ENCODE measurements around the gene HMGXB4. TPM values are rescaled to one million over a fixed set of nuclear protein-coding genes. Genes with fewer than 3 reads are reported as not detected.

Gene HMGXB4
- total RNA-seq, 2 donors from 2014 or later = 14.7 to 15.7 TPM

- Histone ChIP-seq H3K4me1 (ENCODE audit: control insufficient read depth in 1 of 2, low read depth in 2 of 2) (peaks cover 12 to 33% of the 10 kb centered on the region in 2 donors), H3K9me3 (no peaks in the 10 kb centered on the region), H3K27ac (no peak overlapping the region), H3K36me3 (no peaks in the 10 kb centered on the region), H3K4me3 (no peak overlapping the region), H3K27me3 (replicated peaks; ENCODE audit: insufficient read depth) (no peaks in the 10 kb centered on the region)
- TF ChIP-seq, protein P1, sequence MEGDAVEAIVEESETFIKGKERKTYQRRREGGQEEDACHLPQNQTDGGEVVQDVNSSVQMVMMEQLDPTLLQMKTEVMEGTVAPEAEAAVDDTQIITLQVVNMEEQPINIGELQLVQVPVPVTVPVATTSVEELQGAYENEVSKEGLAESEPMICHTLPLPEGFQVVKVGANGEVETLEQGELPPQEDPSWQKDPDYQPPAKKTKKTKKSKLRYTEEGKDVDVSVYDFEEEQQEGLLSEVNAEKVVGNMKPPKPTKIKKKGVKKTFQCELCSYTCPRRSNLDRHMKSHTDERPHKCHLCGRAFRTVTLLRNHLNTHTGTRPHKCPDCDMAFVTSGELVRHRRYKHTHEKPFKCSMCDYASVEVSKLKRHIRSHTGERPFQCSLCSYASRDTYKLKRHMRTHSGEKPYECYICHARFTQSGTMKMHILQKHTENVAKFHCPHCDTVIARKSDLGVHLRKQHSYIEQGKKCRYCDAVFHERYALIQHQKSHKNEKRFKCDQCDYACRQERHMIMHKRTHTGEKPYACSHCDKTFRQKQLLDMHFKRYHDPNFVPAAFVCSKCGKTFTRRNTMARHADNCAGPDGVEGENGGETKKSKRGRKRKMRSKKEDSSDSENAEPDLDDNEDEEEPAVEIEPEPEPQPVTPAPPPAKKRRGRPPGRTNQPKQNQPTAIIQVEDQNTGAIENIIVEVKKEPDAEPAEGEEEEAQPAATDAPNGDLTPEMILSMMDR (IDR thresholded peaks at IDR 0.05) = no peak
- no peak for DNase-seq (ENCODE audit: low spot score)
- ATAC-seq (ENCODE audit: insufficient number of reproducible peaks, low FRiP score, low read depth) = no peak
Measured at GRCh38 chr22:35308480-35309021, 51.3 kb downstream of the HMGXB4 start.

- Histone ChIP-seq H3K27ac (no peak overlapping the region), H3K4me1 (ENCODE audit: control insufficient read depth in 1 of 2, low read depth in 2 of 2) (peaks cover 25 to 55% of the 10 kb centered on the region in 2 donors)
- no peak for DNase-seq (ENCODE audit: low spot score)
Measured at GRCh38 chr22:35310556-35311550, 53.6 kb downstream of the HMGXB4 start.

GRCh38 chr22:35311551-35311999 lies 54.3 kb downstream of the HMGXB4 start:
- Histone ChIP-seq H3K4me3 (no peak overlapping the region), H3K9me3 (no peaks in the 10 kb centered on the region), H3K27me3 (replicated peaks; ENCODE audit: insufficient read depth) (no peaks in the 10 kb centered on the region), H3K36me3 (no peaks in the 10 kb centered on the region), H3K4me1 (ENCODE audit: control insufficient read depth in 1 of 2, low read depth in 2 of 2) (peaks cover 25 to 55% of the 10 kb centered on the region in 2 donors), H3K27ac (no peak overlapping the region)
- TF ChIP-seq, protein P1 (IDR thresholded peaks at IDR 0.05) = no peak
- ATAC-seq (ENCODE audit: insufficient number of reproducible peaks, low FRiP score, low read depth) (no peak), DNase-seq (ENCODE audit: low spot score) (no peak)

More at GRCh38 chr22:35310556-35311550, 53.6 kb downstream of the HMGXB4 start:
- Histone ChIP-seq H3K9me3 (no peaks in the 10 kb centered on the region), H3K36me3 (no peaks in the 10 kb centered on the region), H3K27me3 (replicated peaks; ENCODE audit: insufficient read depth) (no peaks in the 10 kb centered on the region), H3K4me3 (no peak overlapping the region)
- no peak for ATAC-seq (ENCODE audit: insufficient number of reproducible peaks, low FRiP score, low read depth)
- TF ChIP-seq, protein P1 (IDR thresholded peaks at IDR 0.05) = no peak

DNA sequence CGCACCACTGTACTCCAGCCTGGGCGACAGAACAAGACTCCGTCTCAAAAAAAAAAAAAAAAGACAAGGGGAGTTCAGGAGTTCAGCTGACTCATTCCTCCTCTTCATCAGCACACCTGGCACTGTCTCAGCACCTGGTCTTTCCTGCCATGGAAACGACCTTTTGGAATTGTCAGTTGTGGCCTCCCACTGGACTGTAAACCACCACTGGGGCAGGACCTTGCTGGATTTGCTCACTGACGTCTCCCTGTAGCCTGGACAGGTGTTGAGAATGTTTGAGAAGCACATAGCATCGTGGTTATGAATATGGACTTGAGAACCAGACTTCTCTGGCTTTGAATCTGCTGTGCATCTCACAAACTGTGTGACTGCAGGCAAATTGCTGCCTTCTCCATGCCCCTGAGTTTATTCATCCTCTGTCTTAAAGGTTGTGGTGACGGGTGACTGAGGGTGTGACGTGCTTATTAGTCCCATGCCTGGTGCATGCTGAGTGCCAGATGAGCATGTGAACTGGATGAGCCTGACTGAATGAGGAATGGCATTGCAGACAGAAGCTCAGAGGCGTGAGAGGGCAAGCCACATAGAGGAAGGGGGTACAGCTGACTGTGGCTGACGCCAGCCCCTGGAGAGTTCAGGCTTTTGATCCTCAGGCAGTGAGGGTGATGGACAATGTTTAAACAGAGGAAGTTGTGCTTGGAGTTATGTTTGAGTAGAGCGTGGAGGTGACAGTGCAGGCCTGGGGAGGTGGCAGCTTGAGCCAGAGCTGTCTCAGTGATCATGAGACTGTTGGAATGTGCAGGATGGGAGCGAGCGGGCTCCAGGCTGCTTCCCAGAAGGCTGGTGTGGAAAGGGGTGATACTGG lies 55.1 kb downstream of the HMGXB4 start:
- Histone ChIP-seq H3K36me3 (no peaks in the 10 kb centered on the region), H3K4me3 (no peak overlapping the region), H3K4me1 (ENCODE audit: control insufficient read depth in 1 of 2, low read depth in 2 of 2) (peaks cover 25 to 50% of the 10 kb centered on the region in 2 donors), H3K27ac (peak overlapping the region; percentile 79 to 94), H3K9me3 (no peaks in the 10 kb centered on the region), H3K27me3 (replicated peaks; ENCODE audit: insufficient read depth) (no peaks in the 10 kb centered on the region)
- ATAC-seq (ENCODE audit: insufficient number of reproducible peaks, low FRiP score, low read depth) (no peak), DNase-seq (ENCODE audit: low spot score) (no peak)
- TF ChIP-seq, protein P1 (IDR thresholded peaks at IDR 0.05) = no peak
